Heart right ventricle (tissue), 16 donors: ENCODE measurements around the gene PAQR6. TPM values are rescaled to one million over a fixed set of nuclear protein-coding genes. Genes with fewer than 3 reads are reported as not detected.

Experiments
- ATAC-seq, 8 donors: fragments of 200-7000 bp; cut with Tn5 transposase; one replicate each; pipeline ENCODE4 v1.9.1; 2020; ENCODE audit warnings: mild to moderate bottlenecking in 8 of 8, moderate library complexity in 8 of 8, moderate number of reproducible peaks in 1 of 8
- DNase-seq, 2 donors: peaks; one replicate each; pipeline ENCODE4 v3.0.0-alpha.2; 2020
- H3K27ac ChIP-seq, 10 donors: fragments of 200-600 bp; sonication (generic) in 2 of 10; one replicate each; pipeline versions ENCODE4 v1.5.0 to v1.8.0; 2020 to 2022; ENCODE audit warnings: mild to moderate bottlenecking in 3 of 10
- H3K27me3 ChIP-seq, 7 donors: fragments of 200-600 bp; one replicate each; pipeline ENCODE4 v1.8.0; 2021 to 2022; ENCODE audit warnings: mild to moderate bottlenecking in 2 of 7
- H3K36me3 ChIP-seq, 9 donors: fragments of 200-600 bp; sonication (generic) in 1 of 9; one replicate each; pipeline versions ENCODE4 v1.5.0 to v1.8.0; 2020 to 2022; ENCODE audit warnings: mild to moderate bottlenecking in 2 of 9
- H3K4me1 ChIP-seq, 9 donors: fragments of 200-600 bp; sonication (generic) in 1 of 9; one replicate each; pipeline versions ENCODE4 v1.5.0 to v1.8.0; 2020 to 2022; ENCODE audit warnings: mild to moderate bottlenecking in 4 of 9
- H3K4me3 ChIP-seq, 10 donors: fragments of 200-600 bp; sonication (generic) in 2 of 10; one replicate each; pipeline versions ENCODE4 v1.5.0 to v1.8.0; 2020 to 2022; ENCODE audit warnings: mild to moderate bottlenecking in 7 of 10, moderate library complexity in 2 of 10
- H3K9me3 ChIP-seq, 11 donors: fragments of 200-600 bp in 10 of 11; sonication (generic) in 2 of 11; one replicate each; pipeline versions ENCODE4 v1.5.0 to v1.8.0; 2013 to 2022; ENCODE audit warnings: mild to moderate bottlenecking in 2 of 11, control low read depth in 1 of 11, moderate library complexity in 1 of 11
- WGBS, 2 donors: extraction: QIAGEN DNeasy Blood & Tissue Kit; methylation state at CpG; one replicate each; pipeline ENCODE4 v1.1.7; 2013; ENCODE audit warnings: inconsistent platforms in 1 of 2; 5-methylcytosine and 5-hydroxymethylcytosine counted together
- intact Hi-C, 10 donors: fragments of 100-400 bp; cut with DNase I; formaldehyde crosslinking; loops; one replicate each; pipeline versions ENCODE4 v1.11.1 to v1.14.2; 2022
- polyA plus RNA-seq, 2 donors: library from polyadenylated mRNA; stranded (reverse); fragments of 200-250 nt; gene quantifications; one replicate each; pipeline ENCODE4 v1.2.3, GENCODE V29; 2013
- total RNA-seq, 10 donors: library from RNA; stranded (reverse); fragmentation: NEBNext Ultra II Directional in 3 of 10; extraction: Animal tissue kit (Norgen Biotek cat#: 25700) in 3 of 10; gene quantifications; one replicate each; pipeline versions ENCODE4 v1.2.1 to v1.2.4, GENCODE V29; 2021 to 2023
- TF ChIP-seq, protein P1 (sequence below), 9 donors: fragments of 200-600 bp; sonication (generic) in 2 of 9; IDR thresholded peaks; one replicate each; pipeline versions ENCODE4 v1.5.0 to v1.8.0; 2021 to 2022; ENCODE audit warnings: antibody characterized with exemption in 9 of 9, mild to moderate bottlenecking in 5 of 9, moderate library complexity in 1 of 9
- donor health status: Arrhythmogenic right ventricular cardiomyopathy.
- donor health status: ischemic (EF 13 %, LVEDD 7.1; RV severe dilation, severe dysfunction).
- donor health status: healthy with polysubstance abuse.
- donor health status: DM: no; HTN: yes; CAD: no.
- donor health status: DM: no; HTN: no; CAD: no.
- donor health status: ischemic (EF 25% LVEDD 6.9; RV normal size, moderate dysfunction).
- donor health status: ischemic (EF 25% LVEDD 5.7; RV mildly dilated, moderate dysfunction).
- donor health status: healthy.
- donor health status: DM: yes; HTN: yes; CAD: no.
- donor health status: Ischemic cardiomyopathy.
- donor health status: ischemic (EF 35%, LVEDD 5.7; RV mildly dilated, moderate dysfunction).
- donor health status: nonischemic (EF 11% LVEDD 7.7; RV severe dilation, severe dysfunction).
- donor health status: DM: yes; HTN: yes; CAD: no.
- donor health status: PGD.
- donor health status: ischemic (EF 29% LVEDD 5.4; RV normal size, mild dysfunction).
- donor health status: nonischemic (EF 23%, LVEDD 6.1; RV moderate dilation, normal function).

PAQR6 gene
- total and polyA plus RNA-seq, 12 donors, result 0.39 to 1.5 (median 0.77) TPM

DNA sequence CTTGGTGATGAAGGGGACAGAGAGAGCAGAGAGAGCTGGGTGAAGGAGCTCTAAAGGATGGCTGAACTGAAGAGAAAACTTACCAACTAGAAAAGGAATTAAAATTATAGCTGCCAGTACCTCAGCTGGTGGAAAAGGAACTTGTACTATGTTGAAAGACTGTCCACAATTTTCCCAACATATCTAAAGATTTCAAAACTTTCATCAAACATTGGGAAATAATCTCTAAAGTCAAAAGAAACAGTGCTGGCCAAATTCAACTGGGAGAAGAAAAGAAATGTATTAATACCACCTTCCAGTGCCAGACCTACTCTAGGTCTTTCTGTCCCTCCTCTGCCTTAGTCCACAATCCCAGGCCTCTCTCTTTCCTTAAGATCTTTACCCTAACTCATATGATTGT lies 28.7 kb upstream of the PAQR6 start:
- peak overlapping the region in 1 of 10 donors; percentile 72 for H3K27ac ChIP-seq
- H3K36me3 ChIP-seq, result peaks cover 0 to 89% (median 67%) of the 10 kb centered on the region in 9 donors
- intact Hi-C loops, result loop anchor here in 1 of 10 donors (5.0 kb wide), 1 partner anchor 34 kb away; the partner anchor contains the start of gene BGLAP
- no peaks in the 10 kb centered on the region for H3K27me3 ChIP-seq
- TF ChIP-seq, protein P1, sequence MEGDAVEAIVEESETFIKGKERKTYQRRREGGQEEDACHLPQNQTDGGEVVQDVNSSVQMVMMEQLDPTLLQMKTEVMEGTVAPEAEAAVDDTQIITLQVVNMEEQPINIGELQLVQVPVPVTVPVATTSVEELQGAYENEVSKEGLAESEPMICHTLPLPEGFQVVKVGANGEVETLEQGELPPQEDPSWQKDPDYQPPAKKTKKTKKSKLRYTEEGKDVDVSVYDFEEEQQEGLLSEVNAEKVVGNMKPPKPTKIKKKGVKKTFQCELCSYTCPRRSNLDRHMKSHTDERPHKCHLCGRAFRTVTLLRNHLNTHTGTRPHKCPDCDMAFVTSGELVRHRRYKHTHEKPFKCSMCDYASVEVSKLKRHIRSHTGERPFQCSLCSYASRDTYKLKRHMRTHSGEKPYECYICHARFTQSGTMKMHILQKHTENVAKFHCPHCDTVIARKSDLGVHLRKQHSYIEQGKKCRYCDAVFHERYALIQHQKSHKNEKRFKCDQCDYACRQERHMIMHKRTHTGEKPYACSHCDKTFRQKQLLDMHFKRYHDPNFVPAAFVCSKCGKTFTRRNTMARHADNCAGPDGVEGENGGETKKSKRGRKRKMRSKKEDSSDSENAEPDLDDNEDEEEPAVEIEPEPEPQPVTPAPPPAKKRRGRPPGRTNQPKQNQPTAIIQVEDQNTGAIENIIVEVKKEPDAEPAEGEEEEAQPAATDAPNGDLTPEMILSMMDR (IDR thresholded peaks at IDR 0.05), result no peak
- no peak for ATAC-seq
- no peaks in the 10 kb centered on the region for H3K9me3 ChIP-seq
- H3K4me3 ChIP-seq, result no peak overlapping the region
- H3K4me1 ChIP-seq, result peaks cover 0 to 54% (median 17%) of the 10 kb centered on the region in 9 donors
- DNase-seq, result no peak

DNA sequence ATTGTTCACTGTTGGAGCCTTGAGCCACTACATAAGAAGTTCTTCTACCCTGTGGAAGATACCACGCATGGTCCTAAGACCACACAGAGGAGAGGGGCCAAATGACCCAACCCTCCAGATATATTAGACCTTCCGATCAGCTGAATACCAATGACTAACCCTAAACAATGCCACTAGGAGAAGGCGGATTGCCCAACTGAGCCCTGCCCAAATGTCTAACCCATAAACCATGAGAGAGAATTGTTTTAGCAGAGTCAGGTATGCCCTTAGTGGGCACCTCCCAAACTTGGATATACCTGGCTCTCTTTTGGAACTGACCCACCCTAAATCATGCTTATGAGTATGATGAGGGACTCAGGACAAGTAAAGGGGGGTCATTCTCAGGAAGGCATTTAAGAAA lies 22.5 kb upstream of the PAQR6 start:
- TF ChIP-seq, protein P1 (IDR thresholded peaks at IDR 0.05), result no peak
- Histone ChIP-seq H3K27me3 (no peaks in the 10 kb centered on the region), H3K4me3 (no peak overlapping the region), H3K9me3 (no peaks in the 10 kb centered on the region), H3K27ac (no peak overlapping the region), H3K4me1 (no peaks in the 10 kb centered on the region), H3K36me3 (peaks cover 0 to 100% (median 77%) of the 10 kb centered on the region in 9 donors)
- no peak for ATAC-seq
- intact Hi-C loops, result no loop called here
- no peak for DNase-seq
- 94 to 96% methylated on average over 3 of the region's 3 CpGs for WGBS, 2 donors

GRCh38 chr1:156268336-156268735 lies 20.5 kb upstream of the PAQR6 start:
- Histone ChIP-seq H3K4me1 (no peaks in the 10 kb centered on the region), H3K36me3 (peaks cover 0 to 100% (median 70%) of the 10 kb centered on the region in 9 donors), H3K9me3 (no peaks in the 10 kb centered on the region), H3K4me3 (no peak overlapping the region), H3K27ac (no peak overlapping the region), H3K27me3 (no peaks in the 10 kb centered on the region)
- 63 to 69% methylated on average over 4 of the region's 4 CpGs for WGBS, 2 donors
- ATAC-seq (no peak), DNase-seq (no peak)
- intact Hi-C loops, result loop anchor here in 1 of 10 donors (10.0 kb wide), 1 partner anchor 46 kb away; no protein-coding TSS in a partner anchor
- TF ChIP-seq, protein P1 (IDR thresholded peaks at IDR 0.05), result no peak

DNA sequence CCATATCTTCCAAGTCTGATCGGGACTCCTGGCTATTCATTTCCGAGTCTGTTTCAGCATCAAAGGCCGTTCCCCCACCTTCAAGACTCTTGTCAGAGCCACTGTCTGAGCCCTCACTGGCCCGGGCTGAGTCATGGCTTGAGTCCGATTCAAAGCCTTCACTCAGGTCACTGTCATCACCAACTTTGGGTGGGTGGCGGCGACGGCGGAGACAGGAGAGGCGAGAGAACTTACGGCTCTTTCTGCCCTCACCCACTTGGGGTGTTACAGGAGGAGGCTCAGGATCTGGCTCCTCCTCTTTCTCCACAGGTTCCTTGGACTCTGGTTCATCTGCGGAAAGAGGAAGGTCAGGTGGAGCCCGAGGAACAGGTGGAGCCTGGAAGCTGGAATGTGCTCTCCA lies 18.2 kb upstream of the PAQR6 start:
- WGBS, 2 donors, result 78 to 85% methylated on average over 13 of the region's 13 CpGs
- Histone ChIP-seq H3K36me3 (peaks cover under 1 to 100% (median 73%) of the 10 kb centered on the region in 9 donors), H3K27me3 (no peaks in the 10 kb centered on the region), H3K4me3 (no peak overlapping the region), H3K4me1 (no peaks in the 10 kb centered on the region), H3K27ac (no peak overlapping the region), H3K9me3 (no peaks in the 10 kb centered on the region)
- DNase-seq (no peak), ATAC-seq (no peak)
- TF ChIP-seq, protein P1 (IDR thresholded peaks at IDR 0.05), result no peak
- intact Hi-C loops, result loop anchor here in 1 of 10 donors (10.0 kb wide), 1 partner anchor 49 kb away; no protein-coding TSS in a partner anchor
